ENCODE measurements around the gene SERPINB12. TPM values are rescaled to one million over a fixed set of nuclear protein-coding genes. Genes with fewer than 3 reads are reported as not detected.

SERPINB12 gene
- total and polyA plus RNA-seq, 2 donors (not counting 3 experiments of a cell fraction or from before 2014, with no cell fraction given) = not detected

GRCh38 chr18:63586966-63587365, 44.8 kb downstream of the SERPINB12 start, which contains the start of gene SERPINB13:
TSS of gene SERPINB13 (plus strand) at chr18:63587343. CDS start at chr18:63588668, 1,325 bp downstream.
- TF ChIP-seq MYC (IDR thresholded peaks at IDR 0.05; ENCODE audit: low read depth, low read length) = no peak
- no peak for TF ChIP-seq CTCF (IDR thresholded peaks at IDR 0.05; ENCODE audit: extremely low read depth in 1 of 2, insufficient read depth in 1 of 2, low read depth in 1 of 2, low read length in 2 of 2)
- no peak for TF ChIP-seq MAX (IDR thresholded peaks at IDR 0.05; ENCODE audit: insufficient read depth, insufficient read length)
- no peak for TF ChIP-seq POLR2A (IDR thresholded peaks at IDR 0.05; ENCODE audit: low read depth, low read length)
- TF ChIP-seq GATA2 (IDR thresholded peaks at IDR 0.05; ENCODE audit: insufficient read depth, insufficient read length, low read depth, low read length) = no peak
- no peak for TF ChIP-seq EZH2 (IDR thresholded peaks at IDR 0.05; ENCODE audit: borderline replicate concordance, low read depth, low read length, severe bottlenecking)
- TF ChIP-seq POLR2AphosphoS5 (IDR thresholded peaks at IDR 0.05; ENCODE audit: insufficient read depth, low read depth, low read length) = no peak
- TF ChIP-seq JUN (IDR thresholded peaks at IDR 0.05; ENCODE audit: borderline replicate concordance, insufficient read depth, insufficient read length, low read depth) = no peak
- TF ChIP-seq FOS (IDR thresholded peaks at IDR 0.05; ENCODE audit: borderline replicate concordance, insufficient read depth, low read length) = no peak
- POLR2A ChIA-PET = no interaction called here
- H3K9me1 ChIP-seq (replicated peaks; ENCODE audit: control insufficient read depth, extremely low read depth, insufficient read depth, low read length) = no peaks in the 10 kb centered on the region
- dilution Hi-C loops (cut with MboI; ENCODE audit: extremely low pct_ligation_motif_present, low sequenced_read_pairs) = no loop called here
- H3K4me3 ChIP-seq (replicated peaks in 1 of 3; ENCODE audit: insufficient read depth in 1 of 3, low read depth in 1 of 3, low read length in 3 of 3) = no peak within 1 kb of the TSS
- H3K9ac ChIP-seq (replicated peaks; ENCODE audit: extremely low read depth, insufficient read depth, low read length) = no peak within 1 kb of the TSS
- H2AFZ ChIP-seq (ENCODE audit: low read depth, low read length) = no peak within 1 kb of the TSS
- no peak within 1 kb of the TSS for H3K4me2 ChIP-seq (ENCODE audit: insufficient read depth, low read length)
- H3K27me3 ChIP-seq (ENCODE audit: control insufficient read depth in 2 of 2, insufficient read depth in 2 of 2, low read length in 2 of 2) = no peaks in the 10 kb centered on the region
- DNase-seq (ENCODE audit: low read depth, low spot score) = no peak
- H3K79me2 ChIP-seq (ENCODE audit: control insufficient read depth, insufficient read depth, low read length) = no peaks in the 10 kb centered on the region
- no peaks in the 10 kb centered on the region for H3K36me3 ChIP-seq (ENCODE audit: control insufficient read depth in 2 of 2, extremely low read depth in 1 of 2, insufficient read depth in 2 of 2, low read length in 2 of 2)
- H3K27ac ChIP-seq (ENCODE audit: insufficient read depth, low read depth, low read length) = no peak within 1 kb of the TSS
- intact Hi-C loops (cut with micrococcal nuclease) = no loop called here
- no peaks in the 10 kb centered on the region for H3K4me1 ChIP-seq (ENCODE audit: control insufficient read depth, extremely low read depth, insufficient read depth, low read length)
- no TSS peak for BruUV-seq (replicated peaks)
- H4K20me1 ChIP-seq (replicated peaks; ENCODE audit: control insufficient read depth, extremely low read depth, insufficient read depth, low read length) = no peaks in the 10 kb centered on the region
- H3K9me3 ChIP-seq (replicated peaks; ENCODE audit: control insufficient read depth, insufficient read depth, low read length) = no peaks in the 10 kb centered on the region
- no peak for FAIRE-seq
- CTCF ChIA-PET = interaction anchor here (1.4 kb wide), 1 partner anchor 9 kb away, joined by 5 read pairs; no protein-coding TSS in a partner anchor

Measured in endothelial cell of umbilical vein (primary cell).